Subcutaneous preadipocyte (primary cell): ENCODE measurements around the gene FGD3. TPM values are rescaled to one million over a fixed set of nuclear protein-coding genes. Genes with fewer than 3 reads are reported as not detected.

Experiments
- total RNA-seq: library from RNA; depleted of rRNA; stranded (reverse); fragments of >200 nt; gene quantifications from 2 replicates; pipeline ENCODE4 v1.2.3, GENCODE V29; 2012

The FGD3 gene, protein sequence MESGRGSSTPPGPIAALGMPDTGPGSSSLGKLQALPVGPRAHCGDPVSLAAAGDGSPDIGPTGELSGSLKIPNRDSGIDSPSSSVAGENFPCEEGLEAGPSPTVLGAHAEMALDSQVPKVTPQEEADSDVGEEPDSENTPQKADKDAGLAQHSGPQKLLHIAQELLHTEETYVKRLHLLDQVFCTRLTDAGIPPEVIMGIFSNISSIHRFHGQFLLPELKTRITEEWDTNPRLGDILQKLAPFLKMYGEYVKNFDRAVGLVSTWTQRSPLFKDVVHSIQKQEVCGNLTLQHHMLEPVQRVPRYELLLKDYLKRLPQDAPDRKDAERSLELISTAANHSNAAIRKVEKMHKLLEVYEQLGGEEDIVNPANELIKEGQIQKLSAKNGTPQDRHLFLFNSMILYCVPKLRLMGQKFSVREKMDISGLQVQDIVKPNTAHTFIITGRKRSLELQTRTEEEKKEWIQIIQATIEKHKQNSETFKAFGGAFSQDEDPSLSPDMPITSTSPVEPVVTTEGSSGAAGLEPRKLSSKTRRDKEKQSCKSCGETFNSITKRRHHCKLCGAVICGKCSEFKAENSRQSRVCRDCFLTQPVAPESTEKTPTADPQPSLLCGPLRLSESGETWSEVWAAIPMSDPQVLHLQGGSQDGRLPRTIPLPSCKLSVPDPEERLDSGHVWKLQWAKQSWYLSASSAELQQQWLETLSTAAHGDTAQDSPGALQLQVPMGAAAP
- not detected in 2 replicates for total RNA-seq

GRCh38 chr9:92947268-92948037 lies at the start of gene FGD3:
Gene FGD3, plus strand, starts transcription at chr9:92947523. Its CDS starts 28,734 bp downstream, at chr9:92976257.

DNA sequence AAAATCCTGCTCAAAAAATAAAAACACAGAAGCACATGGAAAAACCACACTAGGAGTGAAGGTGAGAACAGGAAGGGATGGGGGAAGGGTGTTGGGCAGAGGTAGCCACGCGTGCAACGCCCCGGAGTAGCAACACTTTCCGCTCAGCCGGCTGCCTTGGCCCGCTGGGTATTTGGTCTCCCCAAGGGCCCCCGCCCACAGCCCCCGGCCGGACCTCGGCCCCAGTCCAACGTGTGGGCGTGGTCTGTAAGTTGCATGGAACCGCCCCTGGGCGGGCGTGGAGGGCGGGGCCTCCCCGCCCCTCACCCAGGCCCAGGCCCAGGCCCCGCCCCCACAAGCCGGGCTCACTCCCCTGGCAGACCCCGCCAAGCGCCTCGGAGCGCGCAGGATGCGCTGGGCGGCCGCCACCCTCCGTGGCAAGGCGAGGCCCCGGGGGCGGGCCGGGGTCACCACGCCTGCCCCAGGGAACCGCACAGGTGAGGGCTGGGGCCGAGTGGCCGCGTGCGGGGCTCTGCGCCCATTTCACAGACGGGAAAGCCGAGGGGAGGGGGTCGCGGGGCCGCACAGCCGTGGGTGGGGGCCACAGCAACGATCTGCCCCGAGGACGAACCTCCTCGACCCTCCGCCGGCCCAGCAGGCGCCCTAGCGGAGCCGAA lies 111.2 kb downstream of the FGD3 start, which contains the start of gene SUSD3:
TSS of gene SUSD3 (plus strand) at position 347 of the 656 bp plus-strand sequence. CDS start at position 389, 42 bp downstream.

Other genes with a start within 250 kb of the FGD3 start
- gene BICD2, start 182.7 kb upstream of the FGD3 start, total RNA-seq = 36.0 and 47.9 TPM in 2 replicates
- gene ZNF484, start 69.5 kb upstream of the FGD3 start, total RNA-seq = 9.4 and 10.7 TPM in 2 replicates
- gene SUSD3, start 111.2 kb downstream of the FGD3 start, total RNA-seq = 1.2 and 4.0 TPM in 2 replicates
- 44.2 and 75.3 TPM in 2 replicates for gene CARD19, start 148.7 kb downstream of the FGD3 start, total RNA-seq
- 11.0 and 11.9 TPM in 2 replicates for gene NINJ1, start 186.7 kb downstream of the FGD3 start, total RNA-seq
- gene WNK2, start 236.6 kb downstream of the FGD3 start, total RNA-seq = not detected in 2 replicates